ENCODE data around the gene NSL1.

GRCh38 chr1:212824201-212824600 lies 32.6 kb upstream of the NSL1 start:
- TF ChIP-seq CTCF (IDR thresholded peaks at IDR 0.05) (no peak), POLR2A (IDR thresholded peaks at IDR 0.05) (no peak), POLR2AphosphoS5 (IDR thresholded peaks at IDR 0.05) (no peak), EP300 (IDR thresholded peaks at IDR 0.05) (no peak)
